HG03066 (cell line): ENCODE measurements around the gene ACAT2.
A peak's percentile ranks its signal among the peaks of the same experiment; 100 is the strongest.
"Not testable (repeated sequence)": the region's sequence is repeated elsewhere in the genome, so short reads cannot be mapped to it uniquely, and the experiment has no call there.

Experiments used
- ATAC-seq: cut with Tn5 transposase; IDR thresholded peaks from one replicate; pipeline ENCODE4 v1.9.1; 2021; ENCODE audit warnings: low read depth; ENCODE audit not compliant: unreplicated experiment

Gene ACAT2

DNA sequence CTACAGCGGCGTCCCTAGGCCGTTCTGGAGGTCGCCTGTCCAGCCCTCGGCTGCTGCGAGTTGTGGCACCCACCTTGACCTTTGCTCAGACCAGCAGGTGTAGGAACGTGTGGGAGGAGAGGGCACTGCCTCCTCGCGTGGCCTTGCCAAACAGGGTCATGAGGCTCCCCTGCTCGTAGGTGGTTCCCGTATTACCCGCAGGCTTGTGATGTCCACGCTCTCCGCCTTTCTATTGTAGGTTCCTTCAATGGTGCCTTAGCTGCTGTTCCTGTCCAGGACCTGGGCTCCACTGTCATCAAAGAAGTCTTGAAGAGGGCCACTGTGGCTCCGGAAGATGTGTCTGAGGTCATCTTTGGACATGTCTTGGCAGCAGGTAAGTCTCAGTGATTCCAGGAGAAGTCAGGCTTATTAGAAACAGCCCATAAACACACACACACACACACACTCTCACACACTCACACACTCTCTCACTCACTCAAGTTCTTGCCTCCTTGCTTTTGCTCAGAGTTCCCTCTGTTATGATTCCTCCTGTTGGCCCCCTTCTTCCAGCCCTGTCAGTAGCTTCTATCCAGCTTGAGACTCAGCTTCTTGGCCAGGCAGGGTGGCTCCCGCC lies 942 bp downstream of the ACAT2 start:
- peak; percentile 2 for ATAC-seq

DNA sequence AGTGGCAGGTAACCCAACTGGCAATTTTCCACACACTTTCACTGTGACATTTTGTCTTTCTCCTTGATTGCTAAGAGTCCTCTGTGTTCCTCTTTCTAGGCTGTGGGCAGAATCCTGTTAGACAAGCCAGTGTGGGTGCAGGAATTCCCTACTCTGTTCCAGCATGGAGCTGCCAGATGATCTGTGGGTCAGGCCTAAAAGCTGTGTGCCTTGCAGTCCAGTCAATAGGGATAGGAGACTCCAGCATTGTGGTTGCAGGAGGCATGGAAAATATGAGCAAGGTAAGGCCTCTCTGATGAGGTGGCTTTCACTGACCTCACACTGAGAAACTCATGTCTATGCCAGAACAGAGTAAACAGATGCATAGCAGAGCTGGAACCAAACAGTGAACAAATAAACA lies 5.1 kb downstream of the ACAT2 start:
- no peak for ATAC-seq

DNA sequence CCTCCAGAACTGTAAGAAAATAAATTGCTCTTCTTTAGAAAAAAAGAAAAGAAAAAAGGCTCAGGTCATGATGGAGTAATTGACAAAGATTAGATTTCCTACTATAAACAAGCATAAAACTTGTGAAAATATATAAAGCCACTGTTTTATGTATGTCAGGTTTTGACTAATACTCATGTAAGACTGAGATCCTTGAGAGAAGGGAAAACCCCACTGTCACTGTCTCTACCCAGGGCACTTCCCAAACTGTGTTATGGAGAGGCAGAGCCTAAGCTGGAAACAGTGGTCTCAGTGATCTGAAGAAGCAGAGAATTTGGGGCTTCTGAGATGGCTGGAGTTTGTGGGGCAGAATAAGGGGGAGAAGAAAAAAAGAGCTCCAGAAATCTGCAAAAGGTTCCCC lies 7.6 kb downstream of the ACAT2 start:
- ATAC-seq = no peak

DNA sequence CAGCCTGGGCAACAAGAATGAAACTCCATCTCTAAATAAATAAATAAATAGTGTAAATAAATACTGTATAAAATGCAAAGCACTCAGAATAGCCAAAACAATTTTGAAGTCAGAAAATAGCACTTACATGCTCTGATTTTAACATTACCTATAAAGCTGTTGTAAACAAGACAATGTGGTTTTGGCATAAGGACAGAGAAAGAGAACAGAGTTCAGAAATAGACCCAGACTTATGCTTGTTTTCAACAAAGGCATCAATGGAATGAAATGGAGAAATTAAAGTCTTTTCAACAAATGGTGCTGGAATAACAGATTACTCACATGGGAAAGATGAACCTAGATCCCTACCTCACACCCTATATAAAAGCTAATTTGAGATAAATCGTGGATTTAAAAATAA lies 10.4 kb downstream of the ACAT2 start:
- ATAC-seq = no peak

DNA sequence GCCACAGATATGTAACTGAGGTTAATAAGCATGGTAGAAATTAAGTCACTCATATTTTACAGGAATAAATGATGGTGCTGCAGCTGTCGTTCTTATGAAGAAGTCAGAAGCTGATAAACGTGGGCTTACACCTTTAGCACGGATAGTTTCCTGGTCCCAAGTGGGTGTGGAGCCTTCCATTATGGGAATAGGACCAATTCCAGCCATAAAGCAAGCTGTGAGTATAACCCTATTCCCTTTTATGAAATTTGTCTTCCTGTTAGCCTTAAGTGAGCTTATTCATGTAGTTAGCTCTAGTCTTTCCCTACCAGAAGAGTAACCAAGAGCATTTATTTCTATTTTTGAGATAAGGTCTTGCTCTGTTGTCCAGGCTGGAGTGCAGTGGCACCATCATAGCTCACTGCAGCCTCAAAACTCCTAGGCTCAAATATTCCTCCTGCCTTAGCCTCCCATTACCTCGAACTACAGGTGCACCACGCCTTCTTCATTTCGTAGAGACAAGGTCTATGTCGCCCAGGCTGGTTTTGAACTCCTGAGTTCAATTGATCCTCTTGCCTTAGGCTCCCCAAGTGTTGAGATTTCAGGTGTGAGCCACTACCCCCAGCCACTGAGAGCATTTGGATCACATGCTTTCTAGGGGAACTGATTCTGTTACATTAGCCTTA lies 15.5 kb downstream of the ACAT2 start:
- no peak for ATAC-seq

DNA sequence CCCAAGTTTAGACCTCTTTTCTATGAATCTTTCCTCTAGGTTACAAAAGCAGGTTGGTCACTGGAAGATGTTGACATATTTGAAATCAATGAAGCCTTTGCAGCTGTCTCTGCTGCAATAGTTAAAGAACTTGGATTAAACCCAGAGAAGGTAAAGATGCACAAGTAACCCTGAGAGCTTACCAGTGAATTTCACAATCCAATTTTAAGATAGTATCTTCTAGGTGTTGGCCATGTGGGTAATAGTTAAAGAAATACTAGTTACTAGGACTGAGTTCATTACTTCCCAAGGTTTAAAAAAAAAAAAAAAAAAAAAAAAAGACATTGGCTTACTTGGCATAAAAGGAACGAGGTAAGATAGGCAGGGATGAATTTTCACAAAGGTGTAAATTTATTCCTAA lies 16.3 kb downstream of the ACAT2 start:
- no peak for ATAC-seq

DNA sequence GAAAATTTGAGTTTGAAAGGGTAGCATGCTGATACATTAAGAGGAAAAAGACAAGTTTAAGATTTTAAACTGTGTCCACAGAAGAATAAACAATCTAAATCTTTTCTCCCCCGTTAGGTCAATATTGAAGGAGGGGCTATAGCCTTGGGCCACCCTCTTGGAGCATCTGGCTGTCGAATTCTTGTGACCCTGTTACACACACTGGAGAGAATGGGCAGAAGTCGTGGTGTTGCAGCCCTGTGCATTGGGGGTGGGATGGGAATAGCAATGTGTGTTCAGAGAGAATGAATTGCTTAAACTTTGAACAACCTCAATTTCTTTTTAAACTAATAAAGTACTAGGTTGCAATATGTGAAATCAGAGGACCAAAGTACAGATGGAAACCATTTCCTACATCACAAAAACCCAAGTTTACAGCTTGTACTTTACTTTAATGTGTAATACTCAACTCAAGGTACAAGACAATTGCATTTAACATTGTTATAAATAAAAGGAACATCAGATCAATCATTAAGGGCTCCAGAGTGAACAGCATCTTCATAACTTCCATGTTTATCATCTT lies 16.8 kb downstream of the ACAT2 start:
- no peak for ATAC-seq

DNA sequence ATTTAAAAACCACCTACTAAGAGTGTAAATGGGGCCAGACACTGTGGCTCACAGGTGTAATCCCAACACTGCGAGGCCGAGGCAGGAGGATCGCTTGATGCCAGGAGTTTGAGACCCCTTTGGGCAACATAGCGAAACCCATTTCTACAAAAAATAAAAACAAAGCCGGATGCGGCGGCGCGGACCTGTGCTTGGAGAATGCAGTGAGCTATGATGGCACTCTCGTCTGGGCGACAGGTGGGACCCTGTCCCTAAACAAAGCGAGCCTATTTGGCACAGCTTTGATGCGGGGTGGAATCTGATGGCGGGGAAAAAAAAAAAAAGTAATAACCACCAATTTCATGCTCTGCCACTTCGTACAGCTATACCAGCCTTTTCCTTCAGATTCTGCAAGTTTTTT lies 26.4 kb downstream of the ACAT2 start:
- no peak for ATAC-seq

DNA sequence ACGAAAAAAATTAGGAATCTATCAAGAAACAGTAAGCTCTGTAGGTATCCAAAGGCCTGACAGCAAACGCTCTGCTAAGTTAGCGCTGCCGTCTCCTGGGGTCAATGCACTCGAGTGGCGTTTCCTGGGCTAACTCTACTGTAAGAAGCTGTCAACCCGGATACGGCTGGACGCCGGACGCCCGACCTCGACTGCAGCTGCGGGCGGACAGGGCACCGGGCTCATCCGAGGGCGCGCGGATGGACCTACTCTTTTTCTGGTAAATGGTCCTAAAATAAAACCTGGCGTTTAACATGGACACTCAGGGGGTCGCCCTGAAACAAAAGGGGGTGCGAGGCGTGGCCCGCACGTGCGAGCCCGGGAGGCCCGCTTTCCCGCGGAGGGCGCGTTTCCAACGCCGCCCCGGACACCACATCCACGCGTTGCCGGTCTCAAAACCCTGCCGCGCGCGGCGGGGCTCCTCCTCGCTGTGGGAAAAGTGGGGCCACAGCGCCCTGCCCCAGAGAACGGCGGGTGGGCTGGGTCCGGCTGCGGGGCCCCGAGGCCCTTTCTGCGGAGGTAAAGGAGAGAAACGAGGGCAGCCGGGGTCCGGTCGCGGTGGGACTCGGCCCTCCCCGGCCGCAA lies 27.0 kb downstream of the ACAT2 start:
- ATAC-seq = no peak

DNA sequence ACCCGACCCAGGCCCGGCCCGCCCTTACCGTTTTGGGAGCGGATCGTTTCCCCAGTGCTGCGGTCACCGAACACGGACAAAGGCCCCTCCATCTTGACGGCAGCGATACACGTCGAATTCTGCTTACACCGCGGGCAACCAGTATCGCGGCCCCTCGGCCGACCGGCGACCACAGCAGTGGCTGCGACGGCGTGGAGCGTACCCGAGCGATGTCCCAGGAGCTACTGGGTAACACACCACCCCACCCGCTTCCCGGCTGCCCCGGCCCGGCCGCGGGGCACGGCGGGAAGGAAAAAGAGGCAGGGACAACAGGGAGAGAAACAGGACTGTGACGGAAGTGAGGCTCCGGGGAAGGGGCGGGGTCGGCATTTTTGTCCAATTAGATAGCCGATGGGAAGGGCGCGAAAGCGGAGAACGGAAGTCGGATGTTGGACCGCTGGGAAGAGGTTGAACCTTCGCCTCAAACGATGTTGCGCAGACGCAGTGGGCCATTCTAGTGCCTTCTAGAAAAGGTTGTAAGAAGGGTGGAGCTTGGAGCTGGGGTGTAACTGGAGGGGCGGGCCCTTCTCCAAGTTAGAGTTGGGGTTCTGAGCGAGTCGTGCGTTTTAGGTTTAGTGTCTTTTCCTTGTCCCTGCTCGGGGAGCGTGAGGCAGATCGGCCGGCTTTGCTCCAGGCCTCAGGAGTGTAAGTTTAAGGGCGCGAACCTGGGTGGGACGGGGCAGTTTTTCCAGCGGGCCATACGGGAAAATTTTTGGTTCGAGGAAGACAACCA lies 27.7 kb downstream of the ACAT2 start, which contains the start of gene TCP1:
TCP1 (minus strand) TSS at position 226 of the 772 bp plus-strand sequence; CDS start at position 92, 134 bp downstream.
- peak; percentile 66 for ATAC-seq

DNA sequence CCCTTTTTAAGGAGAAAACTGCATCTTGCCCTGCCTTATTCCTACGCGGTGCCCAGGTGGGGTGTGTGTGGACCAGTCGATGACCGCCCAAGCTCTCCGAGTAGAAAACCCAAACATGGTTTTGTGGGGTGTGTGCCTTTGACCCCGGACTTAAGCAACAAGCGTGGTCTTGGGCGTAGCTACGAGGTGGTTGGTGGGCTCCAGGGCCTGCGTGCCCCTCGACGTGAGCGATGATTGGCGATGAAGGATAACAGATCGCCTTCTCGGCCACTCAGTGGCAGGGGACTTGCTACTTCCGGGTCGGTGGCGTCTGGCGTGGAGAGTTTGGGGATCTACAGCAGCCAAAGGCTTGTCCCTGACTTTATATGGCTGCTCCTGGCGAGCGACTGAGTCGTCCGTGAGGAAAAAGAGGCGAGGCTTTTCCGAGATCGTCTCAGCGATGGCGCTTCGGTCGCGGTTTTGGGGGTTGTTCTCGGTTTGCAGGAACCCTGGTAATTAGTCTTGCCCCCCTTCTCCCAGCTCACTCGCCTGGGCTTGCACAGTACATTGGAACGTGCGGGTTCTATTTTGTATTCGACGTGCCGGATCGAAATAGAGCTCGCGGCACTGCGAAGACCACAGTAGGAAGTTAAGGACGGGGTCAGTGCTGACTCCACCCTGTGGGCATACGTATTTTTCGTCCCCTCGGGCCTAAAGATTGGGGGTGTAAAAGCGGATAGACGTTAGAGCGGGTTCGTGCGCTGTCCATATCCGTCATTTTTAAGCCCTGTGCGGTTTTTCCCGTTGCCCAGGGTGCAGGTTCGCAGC lies 28.5 kb downstream of the ACAT2 start, which contains the start of gene MRPL18:
MRPL18 (plus strand) TSS at position 319 of the 807 bp plus-strand sequence; CDS start at position 440, 121 bp downstream.
- peak; percentile 83 for ATAC-seq

DNA sequence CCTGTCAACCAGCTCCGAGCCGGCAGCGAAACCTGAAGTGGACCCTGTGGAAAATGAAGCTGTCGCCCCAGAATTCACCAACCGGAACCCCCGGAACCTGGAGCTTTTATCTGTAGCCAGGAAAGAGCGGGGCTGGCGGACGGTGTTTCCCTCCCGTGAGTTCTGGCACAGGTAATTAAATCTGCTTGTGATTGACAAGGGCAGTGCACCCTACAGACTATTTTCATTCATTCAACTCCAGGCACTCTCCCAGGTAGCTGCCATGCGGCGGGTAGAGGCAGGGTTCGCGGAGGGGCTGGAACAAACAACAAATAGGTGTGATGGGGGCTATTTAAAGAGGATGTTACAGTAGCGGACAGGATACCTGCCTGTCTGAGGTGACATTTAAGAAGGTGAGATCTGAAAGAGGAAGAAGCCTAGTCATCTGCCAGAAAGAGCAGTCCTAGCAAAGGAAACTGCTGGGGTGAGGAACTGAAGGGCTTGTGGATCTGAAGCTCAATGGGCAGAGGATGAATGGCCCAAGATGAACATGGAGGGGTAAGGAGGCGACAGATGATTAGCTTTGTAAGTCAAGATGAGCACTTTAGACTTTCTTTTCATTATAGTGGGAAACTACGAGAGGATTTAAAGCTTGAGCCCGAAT lies 29.2 kb downstream of the ACAT2 start:
- ATAC-seq = no peak

DNA sequence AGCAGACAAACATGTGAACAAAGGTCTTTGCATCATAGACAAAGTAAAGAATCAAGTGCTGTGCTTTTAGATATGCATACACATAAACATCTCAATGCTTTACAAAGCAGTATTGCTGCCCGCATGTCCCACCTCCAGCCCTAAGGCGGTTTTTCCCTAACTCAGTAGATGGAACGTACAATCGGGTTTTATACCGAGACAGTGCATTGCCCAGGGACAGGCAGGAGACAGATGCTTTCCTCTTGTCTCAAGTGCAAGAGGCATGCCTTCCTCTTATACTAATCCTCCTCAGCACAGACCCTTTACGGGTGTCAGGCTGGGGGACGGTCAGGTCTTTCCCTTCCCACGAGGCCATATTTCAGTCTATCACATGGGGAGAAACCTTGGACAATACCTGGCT lies 33.1 kb downstream of the ACAT2 start:
- ATAC-seq = not testable (repeated sequence)

DNA sequence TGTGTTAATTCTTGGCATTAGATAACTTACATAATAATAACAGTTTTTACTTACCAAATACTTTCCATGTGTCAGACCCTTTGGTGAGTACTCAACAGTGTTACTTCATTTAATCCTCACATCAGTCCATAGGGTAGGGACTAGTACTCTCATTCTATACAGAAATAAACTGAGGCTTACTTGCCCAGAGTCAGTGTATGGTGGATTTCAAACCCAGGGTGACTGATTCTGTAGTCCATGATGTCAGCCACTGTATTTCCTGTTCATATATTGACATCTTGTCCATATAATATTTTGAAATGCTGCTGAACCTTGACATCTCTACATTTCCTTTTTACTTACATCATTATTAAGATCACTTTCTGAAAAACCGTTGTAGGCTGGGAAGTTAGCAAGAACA lies 35.7 kb downstream of the ACAT2 start:
- no peak for ATAC-seq

DNA sequence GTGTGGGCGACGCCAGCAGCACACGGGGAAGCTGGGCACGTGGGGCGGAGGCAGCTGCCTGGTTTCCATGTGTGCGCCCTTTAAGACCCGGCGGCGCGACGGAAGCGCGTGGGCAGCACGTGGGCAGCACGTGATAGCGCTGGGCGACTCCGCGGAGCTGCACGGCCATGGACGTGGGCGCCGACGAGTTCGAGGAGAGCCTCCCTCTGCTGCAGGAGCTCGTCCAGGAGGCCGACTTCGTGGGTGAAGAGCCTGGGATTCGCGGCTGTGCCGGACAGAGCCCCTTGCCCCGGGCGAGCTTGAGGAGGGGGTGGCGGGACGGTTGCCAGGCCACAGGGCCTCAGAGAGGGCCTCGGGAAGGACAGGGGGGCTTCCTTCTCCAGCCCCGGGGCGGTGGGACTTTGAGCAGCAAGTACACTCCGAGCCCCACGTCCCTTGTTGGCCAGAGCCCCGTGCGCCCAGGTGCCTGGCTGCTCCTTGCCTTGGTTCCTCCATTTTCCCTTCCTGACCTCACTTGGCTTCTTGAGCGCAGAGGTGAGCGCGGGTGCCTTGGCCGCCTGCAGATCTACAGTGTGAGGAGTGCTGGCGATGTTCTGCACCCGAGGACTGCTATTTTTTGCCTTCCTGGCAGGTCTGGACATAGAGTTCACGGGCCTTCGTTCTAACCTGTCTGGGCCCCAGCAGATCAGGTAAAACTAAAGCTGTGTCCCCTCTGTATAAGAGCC lies 38.5 kb downstream of the ACAT2 start, which contains the start of gene PNLDC1:
PNLDC1 (plus strand) TSS at position 136 of the 725 bp plus-strand sequence; CDS start at position 168, 32 bp downstream.
- no peak for ATAC-seq

DNA sequence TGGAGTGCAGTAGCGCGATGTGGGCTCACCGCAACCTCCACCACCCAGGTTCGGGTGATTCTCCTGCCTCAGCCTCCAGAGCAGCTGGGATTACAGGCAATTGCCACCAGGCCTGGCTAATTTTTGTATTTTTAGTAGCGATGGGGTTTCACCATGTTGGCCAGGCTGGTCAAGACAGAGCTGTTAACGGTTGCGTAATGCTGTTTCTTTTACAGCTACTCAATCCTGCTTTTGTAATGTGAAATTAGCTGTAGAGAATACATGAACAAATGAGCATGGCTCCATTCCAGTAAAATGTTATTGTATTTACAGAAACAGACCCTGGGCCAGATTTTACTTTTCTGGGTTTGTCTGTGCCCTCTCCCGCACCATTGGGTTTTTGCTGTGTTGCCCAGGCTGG lies 40.1 kb downstream of the ACAT2 start:
- ATAC-seq = no peak

DNA sequence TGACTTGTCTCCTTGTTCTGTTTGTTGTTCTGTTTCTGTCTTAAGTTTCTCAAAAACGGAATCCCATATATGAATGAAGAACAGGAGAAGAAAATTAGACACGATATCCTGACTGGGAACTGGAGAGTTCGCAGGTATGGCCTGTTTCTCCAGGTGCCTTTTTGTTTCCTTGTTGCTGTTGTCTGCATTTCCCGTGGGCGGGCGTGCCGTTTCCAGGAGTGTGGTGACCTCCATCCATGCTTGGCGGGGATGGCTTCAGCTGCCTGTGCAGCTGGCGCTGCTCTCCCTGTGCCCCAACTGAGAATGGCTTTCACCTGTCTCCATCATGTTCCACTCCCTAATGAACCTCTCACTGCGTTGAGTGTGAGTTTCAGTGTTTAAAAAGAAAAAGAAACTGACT lies 42.7 kb downstream of the ACAT2 start:
- no peak for ATAC-seq

DNA sequence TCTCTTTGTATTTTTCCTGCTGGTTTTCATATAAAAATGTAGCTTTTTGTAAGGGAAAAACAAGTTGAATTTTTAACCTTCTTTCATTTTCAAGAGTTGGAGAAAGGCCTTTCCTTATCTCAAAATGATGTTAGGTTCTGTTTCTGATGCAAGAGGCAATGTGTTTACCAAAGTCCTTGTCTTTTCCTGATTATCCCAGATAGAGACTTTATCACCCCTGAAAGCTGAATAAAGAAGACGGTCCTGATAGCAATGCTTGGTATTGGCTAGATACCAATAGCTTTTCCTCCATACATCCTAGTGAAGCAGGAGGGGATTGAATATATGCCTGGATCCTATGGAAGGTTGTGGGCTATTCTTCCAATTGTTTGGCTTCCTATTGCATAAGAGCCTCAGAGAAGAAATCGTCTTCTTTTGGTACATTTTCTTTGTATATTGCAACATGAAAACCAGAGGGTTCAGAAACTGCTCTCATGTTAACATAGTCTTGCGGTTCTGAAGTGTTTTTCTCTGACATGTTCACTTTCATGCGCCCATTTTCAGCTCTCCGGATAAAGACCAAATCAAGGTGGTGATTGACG lies 43.7 kb downstream of the ACAT2 start:
- ATAC-seq = no peak
